ENCODE results near the gene VPS35L. TPM values are rescaled to one million over a fixed set of nuclear protein-coding genes. Genes with fewer than 3 reads are reported as not detected.

The VPS35L gene
- total RNA-seq, 1 experiment from 2014 or later: 14.2 TPM

GRCh38 chr16:19513377-19514053, 42.0 kb upstream of the VPS35L start:
- CTCF ChIA-PET: no interaction called here

GRCh38 chr16:19515757-19516156, 39.7 kb upstream of the VPS35L start:
- Mint-ChIP-seq H3K4me3 (ENCODE audit: low read depth, unreplicated experiment) (no peak overlapping the region), H3K27ac (ENCODE audit: unreplicated experiment) (no peak overlapping the region), H3K36me3 (ENCODE audit: insufficient read depth, unreplicated experiment) (peaks cover 64% of the 10 kb centered on the region), H3K4me1 (ENCODE audit: low read depth, unreplicated experiment) (peaks cover 35% of the 10 kb centered on the region), H3K9me3 (ENCODE audit: low read depth, unreplicated experiment) (no peaks in the 10 kb centered on the region), H3K27me3 (ENCODE audit: unreplicated experiment) (no peaks in the 10 kb centered on the region)
- no peak for TF ChIP-seq CTCF (IDR thresholded peaks at IDR 0.05; ENCODE audit: unreplicated experiment)
- intact Hi-C loops (cut with micrococcal nuclease; ENCODE audit: unreplicated experiment): no loop called here
- DNase-seq: no peak
- no TSS peak for BruUV-seq (replicated peaks)
- CTCF ChIA-PET: interaction anchor here (0.7 to 0.8 kb wide), 2 partner anchors 9 to 15 kb away, joined by 3 read pairs; no protein-coding TSS in a partner anchor

More at GRCh38 chr16:19513377-19514053, 42.0 kb upstream of the VPS35L start:
- intact Hi-C loops (cut with micrococcal nuclease; ENCODE audit: unreplicated experiment): no loop called here
- TF ChIP-seq CTCF (IDR thresholded peaks at IDR 0.05; ENCODE audit: unreplicated experiment): no peak
- peak overlapping the region; percentile 40 for H3K27ac Mint-ChIP-seq (ENCODE audit: unreplicated experiment)
- no peaks in the 10 kb centered on the region for H3K9me3 Mint-ChIP-seq (ENCODE audit: low read depth, unreplicated experiment)
- no TSS peak for BruUV-seq (replicated peaks)
- no peaks in the 10 kb centered on the region for H3K27me3 Mint-ChIP-seq (ENCODE audit: unreplicated experiment)
- peaks cover 28% of the 10 kb centered on the region for H3K4me1 Mint-ChIP-seq (ENCODE audit: low read depth, unreplicated experiment)
- no peak overlapping the region for H3K4me3 Mint-ChIP-seq (ENCODE audit: low read depth, unreplicated experiment)
- H3K36me3 Mint-ChIP-seq (ENCODE audit: insufficient read depth, unreplicated experiment): peaks cover 61% of the 10 kb centered on the region
- DNase-seq: no peak

- Mint-ChIP-seq H3K27ac (ENCODE audit: unreplicated experiment) (no peak overlapping the region), H3K9me3 (ENCODE audit: low read depth, unreplicated experiment) (no peaks in the 10 kb centered on the region), H3K4me1 (ENCODE audit: low read depth, unreplicated experiment) (peaks cover 35% of the 10 kb centered on the region), H3K27me3 (ENCODE audit: unreplicated experiment) (no peaks in the 10 kb centered on the region), H3K4me3 (ENCODE audit: low read depth, unreplicated experiment) (no peak overlapping the region), H3K36me3 (ENCODE audit: insufficient read depth, unreplicated experiment) (peaks cover 76% of the 10 kb centered on the region)
- TF ChIP-seq CTCF (IDR thresholded peaks at IDR 0.05; ENCODE audit: unreplicated experiment): no peak
- BruUV-seq (replicated peaks): no TSS peak
- intact Hi-C loops (cut with micrococcal nuclease; ENCODE audit: unreplicated experiment): no loop called here
- CTCF ChIA-PET: interaction anchor here (1.0 kb wide), 2 partner anchors 12 to 38 kb away, joined by 3 read pairs; partner anchors contain the start of gene VPS35L
- DNase-seq: no peak
These were observed 37.9 kb upstream of the VPS35L start for GRCh38 chr16:19517424-19518089.

GRCh38 chr16:19518388-19518787, 37.1 kb upstream of the VPS35L start:
- intact Hi-C loops (cut with micrococcal nuclease; ENCODE audit: unreplicated experiment): no loop called here
- no TSS peak for BruUV-seq (replicated peaks)
- no peak for DNase-seq
- Mint-ChIP-seq H3K36me3 (ENCODE audit: insufficient read depth, unreplicated experiment) (peaks cover 70% of the 10 kb centered on the region), H3K4me3 (ENCODE audit: low read depth, unreplicated experiment) (no peak overlapping the region), H3K27ac (ENCODE audit: unreplicated experiment) (no peak overlapping the region), H3K27me3 (ENCODE audit: unreplicated experiment) (no peaks in the 10 kb centered on the region), H3K4me1 (ENCODE audit: low read depth, unreplicated experiment) (peaks cover 35% of the 10 kb centered on the region), H3K9me3 (ENCODE audit: low read depth, unreplicated experiment) (no peaks in the 10 kb centered on the region)
- TF ChIP-seq CTCF (IDR thresholded peaks at IDR 0.05; ENCODE audit: unreplicated experiment): no peak
- CTCF ChIA-PET: no interaction called here

All from Calu3 (cell line).